ENCODE data around the gene DENND2D.
A peak's percentile ranks its signal among the peaks of the same experiment; 100 is the strongest.
"Not testable (repeated sequence)": the region's sequence is repeated elsewhere in the genome, so short reads cannot be mapped to it uniquely, and the experiment has no call there.

DENND2D gene

GRCh38 chr1:111221633-111222291 is 21.3 kb upstream of the DENND2D start:
- DNase-seq (ENCODE audit: low read depth), result no peak

- no peak for DNase-seq (ENCODE audit: low read depth)
Observed at GRCh38 chr1:111221276-111221632, 20.8 kb upstream of the DENND2D start.

- no peak for DNase-seq (ENCODE audit: low read depth)
Observed at GRCh38 chr1:111220302-111220890, 19.9 kb upstream of the DENND2D start.

- DNase-seq (ENCODE audit: low read depth), result no peak
Observed at GRCh38 chr1:111219557-111220286, 19.3 kb upstream of the DENND2D start.

- DNase-seq (ENCODE audit: low read depth), result no peak
Observed at GRCh38 chr1:111218701-111219556, 18.5 kb upstream of the DENND2D start.

- no peak for DNase-seq (ENCODE audit: low read depth)
Observed at GRCh38 chr1:111217183-111217910, 16.9 kb upstream of the DENND2D start.

GRCh38 chr1:111216751-111217150 is 16.3 kb upstream of the DENND2D start:
- DNase-seq (ENCODE audit: low read depth), result no peak

- DNase-seq (ENCODE audit: low read depth), result not testable (repeated sequence)
Observed at GRCh38 chr1:111215285-111215684, 14.8 kb upstream of the DENND2D start.

- no peak for DNase-seq (ENCODE audit: low read depth)
Observed at GRCh38 chr1:111214884-111215283, 14.4 kb upstream of the DENND2D start.

- no peak for DNase-seq (ENCODE audit: low read depth)
Observed at GRCh38 chr1:111214074-111214801, 13.8 kb upstream of the DENND2D start.

- DNase-seq (ENCODE audit: low read depth), result no peak
Observed at GRCh38 chr1:111213412-111213811, 13.0 kb upstream of the DENND2D start.

- DNase-seq (ENCODE audit: low read depth), result no peak
Observed at GRCh38 chr1:111212634-111213335, 12.3 kb upstream of the DENND2D start.

GRCh38 chr1:111211921-111212320 is 11.5 kb upstream of the DENND2D start:
- DNase-seq (ENCODE audit: low read depth), result no peak

GRCh38 chr1:111209622-111210021 is 9.2 kb upstream of the DENND2D start:
- DNase-seq (ENCODE audit: low read depth), result no peak

- DNase-seq (ENCODE audit: low read depth), result no peak
Observed at GRCh38 chr1:111208921-111209320, 8.5 kb upstream of the DENND2D start.

GRCh38 chr1:111205714-111206050 is 5.2 kb upstream of the DENND2D start:
- DNase-seq (ENCODE audit: low read depth), result no peak

GRCh38 chr1:111204983-111205713 is 4.7 kb upstream of the DENND2D start:
- DNase-seq (ENCODE audit: low read depth), result no peak

GRCh38 chr1:111204201-111204982 is 3.9 kb upstream of the DENND2D start:
- DNase-seq (ENCODE audit: low read depth), result peak; percentile 70

GRCh38 chr1:111203681-111204200 is 3.3 kb upstream of the DENND2D start:
- peak; percentile 72 for DNase-seq (ENCODE audit: low read depth)

Data from stimulated activated CD8-positive, alpha-beta memory T cell treated with anti-CD3 and anti-CD28 coated beads, Interleukin-12 subunit alpha, Interleukin-12 subunit beta, amount 100 ng/mL, for 4 hours (primary cell).